ENCODE data around the gene MTERF2.

DNA sequence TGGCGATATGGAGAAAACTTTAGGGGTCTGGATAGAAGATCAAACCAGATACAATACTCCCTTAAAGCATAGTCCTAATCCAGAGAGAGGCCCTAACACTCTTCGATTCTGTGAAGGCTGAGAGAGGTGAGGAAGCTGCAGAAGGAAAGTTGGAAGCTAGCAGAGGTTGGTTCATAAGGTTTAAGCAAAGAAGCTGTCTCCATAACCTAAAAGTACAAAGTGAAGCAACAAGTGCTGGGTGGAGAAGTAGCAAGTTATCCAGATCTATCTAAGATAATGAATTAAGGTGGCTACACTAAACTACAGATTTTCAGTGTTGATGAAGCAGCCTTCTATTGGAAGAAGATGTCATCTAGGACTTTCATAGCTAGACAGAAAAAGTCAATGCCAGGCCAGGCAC, 24.6 kb upstream of the MTERF2 start:
- TF ChIP-seq, protein P1, sequence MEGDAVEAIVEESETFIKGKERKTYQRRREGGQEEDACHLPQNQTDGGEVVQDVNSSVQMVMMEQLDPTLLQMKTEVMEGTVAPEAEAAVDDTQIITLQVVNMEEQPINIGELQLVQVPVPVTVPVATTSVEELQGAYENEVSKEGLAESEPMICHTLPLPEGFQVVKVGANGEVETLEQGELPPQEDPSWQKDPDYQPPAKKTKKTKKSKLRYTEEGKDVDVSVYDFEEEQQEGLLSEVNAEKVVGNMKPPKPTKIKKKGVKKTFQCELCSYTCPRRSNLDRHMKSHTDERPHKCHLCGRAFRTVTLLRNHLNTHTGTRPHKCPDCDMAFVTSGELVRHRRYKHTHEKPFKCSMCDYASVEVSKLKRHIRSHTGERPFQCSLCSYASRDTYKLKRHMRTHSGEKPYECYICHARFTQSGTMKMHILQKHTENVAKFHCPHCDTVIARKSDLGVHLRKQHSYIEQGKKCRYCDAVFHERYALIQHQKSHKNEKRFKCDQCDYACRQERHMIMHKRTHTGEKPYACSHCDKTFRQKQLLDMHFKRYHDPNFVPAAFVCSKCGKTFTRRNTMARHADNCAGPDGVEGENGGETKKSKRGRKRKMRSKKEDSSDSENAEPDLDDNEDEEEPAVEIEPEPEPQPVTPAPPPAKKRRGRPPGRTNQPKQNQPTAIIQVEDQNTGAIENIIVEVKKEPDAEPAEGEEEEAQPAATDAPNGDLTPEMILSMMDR (IDR thresholded peaks at IDR 0.05), result no peak
- TF ChIP-seq POLR2A (IDR thresholded peaks at IDR 0.05), result no peak
